Activated CD4-positive, CD25-positive, alpha-beta regulatory T cell treated with anti-CD3 and anti-CD28 coated beads, Interleukin-2, amount 50 U/mL, for 16 hours (primary cell): Measurements from ENCODE around the gene CCIN.
"Not testable (repeated sequence)": the region's sequence is repeated elsewhere in the genome, so short reads cannot be mapped to it uniquely, and the experiment has no call there.

Source experiments
- DNase-seq: peaks from one replicate; pipeline ENCODE4 v3.0.0-alpha.2; 2020; ENCODE audit warnings: low read depth, low spot score

The CCIN gene

GRCh38 chr9:36158917-36159316 is 10.3 kb upstream of the CCIN start:
- DNase-seq, result no peak

- not testable (repeated sequence) for DNase-seq
Measured at GRCh38 chr9:36159509-36159908, 9.7 kb upstream of the CCIN start.

DNA sequence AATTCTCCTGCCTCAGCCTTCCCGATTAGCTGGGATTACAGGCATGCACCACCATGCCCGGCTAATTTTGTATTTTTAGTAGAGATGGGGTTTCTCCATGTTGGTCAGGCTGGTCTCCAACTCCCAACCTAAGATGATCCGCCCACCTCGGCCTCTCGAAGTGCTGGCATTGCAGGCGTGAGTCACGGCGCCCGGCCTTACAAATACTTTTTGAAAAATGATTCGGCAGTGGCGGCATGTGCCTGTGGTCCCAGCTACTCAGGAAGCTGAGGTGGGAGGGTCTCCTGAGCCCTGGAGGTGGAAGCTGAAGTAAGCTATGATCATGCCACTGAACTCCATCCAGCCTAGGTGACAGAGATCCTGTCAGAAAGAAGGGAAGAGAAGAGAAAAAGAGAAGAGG is 9.1 kb upstream of the CCIN start:
- DNase-seq, result not testable (repeated sequence)

GRCh38 chr9:36161187-36161586 is 8.0 kb upstream of the CCIN start:
- no peak for DNase-seq

DNA sequence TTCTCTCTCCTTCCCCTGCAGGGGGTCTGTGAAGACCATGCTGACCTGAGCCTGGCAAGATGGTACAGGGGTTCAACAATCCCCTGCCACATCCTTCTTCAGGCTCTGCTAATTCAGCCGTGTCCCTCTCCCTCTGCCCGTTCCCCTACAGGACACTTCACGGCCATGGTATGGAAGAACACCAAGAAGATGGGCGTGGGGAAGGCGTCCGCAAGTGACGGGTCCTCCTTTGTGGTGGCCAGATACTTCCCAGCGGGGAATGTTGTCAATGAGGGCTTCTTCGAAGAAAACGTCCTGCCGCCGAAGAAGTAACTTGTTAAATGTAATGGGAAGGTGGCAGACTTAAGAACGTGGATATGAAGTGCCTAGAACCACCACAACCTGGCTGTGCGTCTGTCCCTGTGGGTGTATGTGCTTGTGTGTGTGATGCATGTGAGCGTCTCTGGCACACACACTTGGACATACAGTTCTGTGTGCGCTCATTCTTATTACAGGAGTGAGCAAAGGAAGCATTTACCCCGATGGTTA is 6.9 kb upstream of the CCIN start:
- no peak for DNase-seq

GRCh38 chr9:36163049-36163785 is 6.0 kb upstream of the CCIN start:
- DNase-seq, result no peak

DNA sequence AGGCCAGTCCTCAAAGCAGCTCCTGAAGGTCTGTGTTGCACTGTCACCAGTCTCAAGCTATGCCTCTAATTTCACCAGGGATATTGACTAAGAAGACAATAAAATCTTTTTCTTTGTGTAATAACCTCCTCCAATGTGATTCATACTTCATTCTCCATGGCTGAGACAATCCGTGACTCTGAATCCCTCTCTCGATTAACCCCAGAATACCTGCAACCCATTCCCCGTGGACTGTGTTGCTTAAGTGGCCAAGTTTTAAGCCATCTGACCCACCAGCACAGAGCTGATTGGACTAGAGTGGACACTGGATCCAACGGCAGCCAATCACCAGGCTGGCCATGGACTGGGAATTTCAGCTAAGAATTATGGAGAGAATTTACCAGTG is 5.4 kb upstream of the CCIN start:
- DNase-seq, result no peak

DNA sequence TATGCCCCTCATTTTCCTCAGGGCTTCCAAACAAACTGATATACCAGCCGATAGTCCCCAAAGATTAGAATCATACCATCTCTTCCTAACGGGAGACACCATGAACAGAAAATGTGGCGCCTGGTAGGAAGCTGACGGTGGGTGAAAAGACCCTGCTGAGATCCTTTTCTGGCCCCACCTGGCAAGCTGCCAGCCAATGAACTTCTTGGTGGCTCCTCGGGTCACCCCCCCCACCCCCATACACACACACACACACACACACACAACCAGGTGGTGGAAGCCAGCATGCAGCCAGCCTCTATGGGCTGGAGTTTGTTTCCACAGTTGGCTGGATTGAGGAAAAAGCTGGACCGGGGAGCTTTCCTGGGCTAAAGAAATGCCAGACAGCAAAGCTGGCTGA is 4.8 kb upstream of the CCIN start:
- no peak for DNase-seq

DNA sequence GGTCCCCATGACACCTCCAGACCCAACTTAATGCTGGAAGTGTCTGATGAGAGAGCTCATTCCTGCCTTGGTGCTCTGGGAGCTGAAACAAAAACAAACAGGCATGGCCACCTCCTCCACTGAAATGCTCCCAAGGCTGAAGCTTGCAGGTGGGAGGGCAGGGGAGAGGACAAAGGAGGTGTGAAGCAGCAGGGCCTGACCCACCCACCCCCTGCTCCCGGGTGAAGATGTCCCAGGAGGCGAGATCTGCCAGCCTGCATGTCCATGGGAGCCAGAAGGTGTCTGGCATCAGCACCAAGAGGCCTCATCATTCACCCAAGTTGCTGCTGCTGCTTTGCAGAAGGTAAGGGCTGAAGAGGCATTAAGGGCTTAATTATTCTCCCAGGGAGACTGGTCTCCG is 4.2 kb upstream of the CCIN start:
- no peak for DNase-seq

DNA sequence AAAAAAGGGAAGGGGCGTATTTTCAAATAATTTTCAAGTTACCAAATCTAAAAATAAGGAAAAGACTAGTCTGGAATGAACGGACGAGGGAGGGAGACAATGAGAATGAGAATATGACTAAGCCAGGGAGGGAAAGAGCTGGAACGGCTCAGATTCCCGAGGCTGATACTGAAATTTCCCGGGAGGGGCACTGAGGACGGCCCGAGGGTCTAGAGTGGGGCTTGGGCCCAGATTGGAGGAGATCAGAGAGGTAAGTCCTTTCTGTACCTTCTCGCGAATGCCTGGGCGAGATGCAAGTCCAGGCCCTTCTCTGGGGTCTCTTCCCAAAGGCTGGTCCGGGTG is 3.4 kb upstream of the CCIN start:
- DNase-seq, result no peak

- DNase-seq, result peak; percentile 61
Measured at GRCh38 chr9:36166168-36166927, 2.8 kb upstream of the CCIN start.

GRCh38 chr9:36169708-36170107 is 520 bp downstream of the CCIN start:
- no peak for DNase-seq

DNA sequence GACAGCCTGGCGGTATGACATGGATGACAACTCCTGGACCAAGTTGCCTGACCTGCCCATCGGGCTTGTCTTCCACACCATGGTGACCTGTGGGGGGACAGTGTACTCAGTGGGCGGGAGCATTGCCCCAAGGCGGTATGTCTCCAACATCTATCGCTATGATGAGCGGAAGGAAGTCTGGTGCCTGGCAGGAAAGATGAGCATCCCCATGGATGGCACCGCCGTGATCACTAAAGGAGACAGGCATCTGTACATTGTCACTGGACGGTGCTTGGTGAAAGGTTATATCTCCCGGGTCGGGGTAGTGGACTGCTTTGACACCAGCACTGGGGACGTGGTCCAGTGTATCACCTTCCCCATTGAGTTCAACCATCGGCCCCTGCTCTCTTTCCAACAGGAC is 1.3 kb downstream of the CCIN start:
- DNase-seq, result no peak

GRCh38 chr9:36173861-36174260 is 4.7 kb downstream of the CCIN start:
- no peak for DNase-seq

- DNase-seq, result no peak
Measured at GRCh38 chr9:36174271-36174670, 5.1 kb downstream of the CCIN start.

- no peak for DNase-seq
Measured at GRCh38 chr9:36174731-36175130, 5.5 kb downstream of the CCIN start.

DNA sequence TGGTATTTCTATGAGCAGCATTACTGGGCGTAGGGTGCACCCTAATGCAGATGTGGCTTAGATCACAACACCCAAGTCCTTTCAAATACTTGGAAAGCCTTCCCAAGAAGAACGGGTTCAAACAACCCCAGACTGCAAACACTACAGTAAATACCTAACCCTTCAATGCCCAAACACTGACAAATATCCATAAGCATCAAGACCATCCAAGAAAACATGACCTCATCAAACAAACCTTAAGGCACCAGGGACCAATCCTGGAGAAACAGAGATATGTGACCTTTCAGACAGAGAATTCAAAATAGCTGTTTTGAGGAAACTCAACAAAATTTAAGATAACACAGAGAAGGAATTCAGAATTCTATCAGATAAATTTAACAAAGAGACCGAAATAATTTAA is 6.0 kb downstream of the CCIN start:
- not testable (repeated sequence) for DNase-seq

GRCh38 chr9:36176496-36176895 is 7.3 kb downstream of the CCIN start:
- DNase-seq, result not testable (repeated sequence)

DNA sequence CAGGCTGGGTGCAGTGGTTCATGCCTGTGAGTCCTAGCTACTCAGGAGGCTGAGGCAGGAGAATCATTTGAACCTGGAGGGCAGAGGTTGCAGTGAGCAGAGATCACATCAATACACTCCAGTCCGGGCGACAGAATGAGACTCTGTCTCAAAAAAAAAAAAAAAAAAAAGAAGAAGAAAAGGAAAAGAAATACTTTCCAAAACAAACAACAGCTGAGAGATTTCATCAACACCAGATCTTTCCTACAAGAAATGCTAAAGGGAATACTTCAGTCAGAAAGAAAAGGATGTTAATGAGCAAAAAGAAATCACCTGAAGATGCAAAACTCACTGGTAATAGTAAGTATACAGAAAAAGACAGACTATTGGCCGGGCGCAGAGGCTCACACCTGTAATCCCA is 8.4 kb downstream of the CCIN start:
- no peak for DNase-seq

- DNase-seq, result not testable (repeated sequence)
Measured at GRCh38 chr9:36180243-36180642, 11.1 kb downstream of the CCIN start.

DNA sequence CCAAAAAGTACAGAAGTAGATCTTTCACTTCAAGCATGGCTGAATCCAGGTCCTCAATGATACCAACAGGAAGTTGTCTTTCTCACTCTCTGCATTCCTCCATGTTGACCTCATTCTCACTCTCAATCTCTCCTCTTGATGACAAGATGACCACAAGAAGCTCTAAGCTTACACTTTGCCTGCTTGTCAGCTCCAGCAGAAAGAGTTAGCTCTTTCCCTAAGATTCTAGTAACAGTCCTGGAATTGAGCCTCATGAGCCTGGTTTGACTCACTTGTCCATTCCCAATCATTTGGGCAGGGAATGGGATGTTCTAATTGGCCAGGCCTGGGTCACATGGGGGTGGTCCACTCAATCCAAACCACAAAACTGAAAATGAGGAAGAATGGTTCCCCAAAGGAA is 18.2 kb downstream of the CCIN start:
- DNase-seq, result no peak

DNA sequence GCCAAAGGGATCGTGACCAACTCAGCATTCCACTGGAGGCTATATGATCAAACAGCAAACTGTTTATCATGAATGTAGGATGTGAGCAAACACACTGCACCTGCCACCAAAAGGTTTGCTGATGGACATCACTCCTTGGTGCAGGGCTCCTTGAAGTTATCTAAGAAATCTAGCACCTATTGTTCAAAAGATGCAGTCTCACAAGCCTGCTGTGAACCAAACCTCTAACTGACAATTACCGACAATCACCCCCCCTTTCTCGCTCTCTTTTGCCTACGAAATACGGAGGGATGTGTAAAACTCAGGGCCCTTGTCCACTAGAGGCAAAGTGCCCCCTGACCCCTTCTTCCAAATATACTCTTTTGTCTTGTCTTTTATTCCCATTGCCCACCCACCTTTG is 19.0 kb downstream of the CCIN start:
- DNase-seq, result no peak

DNA sequence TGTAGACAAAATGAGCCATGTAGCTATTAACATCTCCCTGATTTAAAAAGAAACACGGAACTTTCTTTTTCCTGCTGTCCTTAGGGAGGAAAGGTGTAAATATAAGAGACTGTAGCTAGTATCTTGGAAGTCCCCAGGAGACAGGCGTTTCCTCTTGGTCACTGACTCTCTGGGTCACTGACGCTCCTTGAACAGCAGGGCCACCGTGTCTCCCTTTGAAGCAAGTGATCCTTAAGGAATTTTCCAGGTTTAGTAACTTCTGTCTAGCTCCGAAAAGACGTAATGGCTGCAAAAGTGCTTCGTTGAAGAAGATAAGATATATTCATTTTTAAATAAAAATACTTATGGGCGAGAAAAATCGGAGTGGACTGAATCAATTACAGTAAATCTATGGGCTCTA is 20.8 kb downstream of the CCIN start:
- DNase-seq, result no peak
